ENCODE measurements around the gene KCNAB1.
A peak's percentile ranks its signal among the peaks of the same experiment; 100 is the strongest.

The KCNAB1 gene

DNA sequence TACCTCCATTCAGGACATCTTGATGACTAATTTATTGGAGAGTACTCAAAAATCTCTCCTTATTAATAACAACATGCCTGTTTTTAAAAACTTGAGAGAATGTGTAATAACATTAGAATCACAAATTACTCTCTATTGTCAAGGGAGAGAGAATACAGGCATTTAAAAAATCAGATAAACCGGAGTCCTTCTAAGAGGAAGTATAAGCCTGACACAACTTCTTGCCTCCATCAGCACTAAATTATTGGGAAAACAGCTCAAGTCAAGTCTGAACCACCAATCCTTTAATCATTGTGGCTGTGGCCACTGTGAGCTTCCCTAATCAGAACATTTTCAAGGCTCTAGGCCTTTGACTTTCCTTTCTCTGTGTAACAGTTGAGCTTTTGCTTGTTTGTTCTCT is 396.6 kb downstream of the KCNAB1 start:
- no peak for DNase-seq

DNA sequence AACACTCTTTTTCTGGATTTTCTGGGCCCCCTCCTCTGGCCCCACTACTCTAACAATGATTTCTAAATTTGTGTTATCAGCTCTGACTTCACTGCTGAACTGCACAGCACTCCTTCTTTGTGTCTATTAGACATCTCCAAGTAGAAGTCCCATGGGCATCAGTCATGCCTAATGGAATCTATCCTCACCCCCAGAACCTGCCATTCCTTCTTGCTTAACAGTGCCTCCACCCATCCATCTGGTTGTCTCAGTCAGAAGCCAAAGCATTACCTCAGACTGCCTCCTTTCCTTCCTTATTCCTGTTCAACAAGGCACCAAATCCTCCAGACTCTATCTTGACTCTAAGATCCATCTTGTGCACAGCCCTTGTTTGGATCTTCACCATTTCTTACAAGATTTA is 398.3 kb downstream of the KCNAB1 start:
- DNase-seq = no peak

DNA sequence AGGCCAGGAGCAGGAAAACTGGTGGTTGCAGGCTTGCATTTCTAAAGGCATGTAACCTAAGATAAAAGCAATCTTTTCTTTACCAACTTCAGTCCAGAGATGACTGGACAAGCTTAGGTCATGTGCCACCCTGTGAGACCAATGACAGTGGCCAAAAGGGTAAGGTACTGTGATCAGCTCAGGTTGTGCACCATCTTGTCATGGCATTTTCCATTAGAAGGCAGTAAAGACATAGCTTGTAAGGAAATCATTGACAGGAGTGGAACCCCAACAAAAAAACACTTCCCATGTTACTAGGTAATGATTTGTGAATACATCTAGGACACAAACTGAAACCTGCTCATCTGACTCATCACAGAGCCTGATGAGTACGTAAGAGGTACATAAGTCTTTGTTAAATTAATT is 399.4 kb downstream of the KCNAB1 start:
- no peak for DNase-seq

DNA sequence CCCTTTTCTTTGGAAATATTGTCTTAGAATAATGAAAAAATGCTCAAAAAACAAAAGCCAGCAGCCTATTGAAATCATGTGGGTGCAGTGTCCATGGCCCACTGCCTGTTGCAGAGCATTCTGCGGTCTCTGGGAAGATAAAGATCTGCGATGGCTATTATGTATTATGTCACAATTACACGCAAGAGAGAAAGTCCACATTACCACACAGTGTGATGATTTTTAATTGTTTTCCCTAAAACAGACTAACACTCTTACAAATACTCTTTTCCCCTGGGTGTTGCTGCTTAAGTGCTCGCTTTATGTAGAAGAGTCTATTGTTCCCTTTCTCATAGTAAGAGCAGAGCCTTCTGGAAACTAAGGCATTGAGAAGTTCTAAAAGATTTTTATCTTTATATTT is 402.3 kb downstream of the KCNAB1 start:
- no peak for DNase-seq

DNA sequence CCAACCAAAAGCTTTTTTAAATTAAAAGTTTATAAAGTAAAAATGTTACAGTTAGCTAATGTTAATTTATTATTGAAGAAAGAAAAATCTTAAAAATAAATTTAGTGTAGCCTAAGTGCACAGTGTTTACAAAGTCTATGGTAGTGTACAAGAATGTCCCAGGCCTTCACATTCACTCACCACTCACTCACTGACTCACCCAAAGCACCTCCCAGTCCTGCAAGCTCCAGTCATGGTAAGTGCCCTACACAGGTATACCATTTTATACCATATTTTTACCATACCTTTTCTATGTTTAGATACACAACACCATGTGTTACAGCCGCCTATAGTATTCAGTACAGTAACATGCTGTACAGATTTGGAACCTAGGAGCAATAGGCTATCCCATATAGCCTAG is 405.4 kb downstream of the KCNAB1 start:
- DNase-seq = no peak

DNA sequence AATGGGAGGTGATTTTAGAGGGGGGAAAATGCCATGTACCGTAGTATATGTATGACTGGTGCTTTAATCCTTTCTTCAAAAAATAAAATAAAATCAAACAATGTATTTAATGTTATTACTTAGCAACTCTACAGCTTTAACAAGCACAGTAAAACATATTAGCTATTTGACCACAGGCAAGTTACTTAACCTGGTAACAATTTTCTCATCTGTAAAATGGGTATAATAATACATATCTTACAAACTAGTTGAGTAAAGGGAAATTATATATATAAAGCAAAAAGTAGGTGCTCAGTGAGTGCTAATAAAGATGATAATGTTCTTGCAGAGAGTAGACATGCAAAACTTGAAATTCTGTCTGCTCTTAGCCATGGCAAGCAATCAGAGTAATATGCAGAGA is 406.7 kb downstream of the KCNAB1 start:
- no peak for DNase-seq

DNA sequence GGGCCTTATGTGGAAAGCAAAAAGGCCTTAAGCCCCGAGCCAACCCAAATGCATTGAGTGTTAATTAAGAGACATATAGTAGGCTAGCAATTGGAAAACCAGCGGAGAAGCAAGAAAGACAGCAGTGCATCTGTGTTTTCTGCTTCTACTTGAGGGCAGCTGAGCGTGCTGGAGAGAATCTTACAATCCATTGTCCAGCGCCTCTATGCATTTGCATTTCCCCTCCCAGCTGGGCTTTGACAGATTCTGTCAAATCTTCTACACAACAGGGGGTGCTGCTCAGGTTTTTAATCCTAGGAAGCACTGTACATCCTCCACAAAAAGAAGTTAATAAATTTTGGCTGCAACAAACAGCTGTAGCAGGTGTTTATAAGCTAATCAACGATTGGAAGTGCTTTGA is 410.6 kb downstream of the KCNAB1 start:
- no peak for DNase-seq

DNA sequence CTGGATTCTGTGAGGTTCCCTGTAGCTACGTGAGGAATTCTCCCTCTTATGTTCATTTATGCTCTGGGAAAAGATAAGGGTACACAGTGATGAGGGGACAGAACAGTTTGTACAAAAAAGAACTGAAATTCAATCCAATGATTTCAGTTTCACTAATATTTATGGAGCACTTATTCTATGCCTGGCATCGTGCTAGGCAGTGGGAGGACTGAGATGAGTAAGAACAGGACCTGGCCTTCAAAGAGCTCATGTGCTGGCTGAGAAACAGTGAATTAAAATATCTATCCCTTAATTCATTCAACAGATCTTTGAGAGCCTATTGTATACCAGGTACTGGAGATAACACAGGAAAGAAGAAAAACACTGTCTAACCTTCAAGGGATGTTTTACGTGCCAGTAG is 412.4 kb downstream of the KCNAB1 start:
- no peak for DNase-seq

DNA sequence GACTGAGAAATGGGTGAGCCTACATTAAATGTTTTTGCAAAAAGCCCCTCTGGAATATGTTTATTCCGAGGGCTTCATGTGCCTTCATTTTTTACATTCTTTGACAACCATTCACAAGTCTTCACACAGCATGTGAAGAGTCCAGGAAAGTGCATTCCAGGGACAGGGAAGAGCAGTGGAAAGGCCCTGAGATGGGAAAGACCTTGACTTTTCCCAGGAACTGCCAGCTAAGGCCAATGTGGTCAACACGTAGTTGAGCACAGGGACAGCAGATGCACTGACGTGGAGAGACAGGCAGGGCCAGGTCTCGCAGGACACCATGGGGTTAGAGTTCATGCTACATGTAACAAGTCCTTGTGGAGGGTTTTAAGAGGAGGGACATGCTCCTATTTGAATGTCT is 412.8 kb downstream of the KCNAB1 start:
- no peak for DNase-seq

DNA sequence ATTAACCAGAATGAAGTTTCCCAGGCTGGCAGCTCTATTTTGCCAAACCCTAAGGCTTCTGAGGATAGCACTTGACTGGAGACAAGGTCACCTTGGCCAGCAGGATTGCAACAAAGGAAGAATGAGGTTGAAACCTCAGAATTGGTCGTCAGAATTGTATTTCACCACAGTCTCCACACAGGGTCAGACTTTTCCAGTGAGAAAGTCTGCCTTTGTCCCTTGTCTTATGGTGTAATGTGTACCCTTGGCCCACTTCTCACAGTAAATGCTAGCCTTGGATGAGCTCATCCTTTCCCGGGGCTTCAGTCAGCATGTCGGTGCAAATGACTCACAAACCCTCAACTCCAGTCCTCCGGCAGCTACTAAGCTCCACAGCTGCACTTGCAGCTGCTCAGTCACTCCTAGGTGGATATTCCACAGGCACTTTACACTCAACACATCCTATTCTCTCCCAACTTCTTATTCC is 414.8 kb downstream of the KCNAB1 start:
- DNase-seq = no peak

DNA sequence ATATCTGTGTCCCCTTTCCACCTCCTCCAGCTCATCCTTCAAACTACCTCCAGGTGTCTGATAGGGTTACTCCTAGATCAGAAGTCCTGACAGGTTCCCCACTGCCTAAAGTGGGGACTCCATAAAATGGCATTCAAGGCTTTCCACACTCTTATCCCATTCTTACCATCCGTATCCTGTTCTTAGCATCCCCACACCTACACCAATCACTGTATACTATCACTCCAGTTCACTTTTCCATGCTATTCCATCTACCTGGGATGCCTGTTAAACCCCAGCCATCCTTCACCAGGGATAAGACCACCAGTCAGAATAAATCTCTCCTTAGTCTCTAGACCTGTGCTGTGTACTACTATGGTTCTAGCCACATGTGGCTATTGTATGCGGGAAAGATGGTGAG is 415.4 kb downstream of the KCNAB1 start:
- no peak for DNase-seq

DNA sequence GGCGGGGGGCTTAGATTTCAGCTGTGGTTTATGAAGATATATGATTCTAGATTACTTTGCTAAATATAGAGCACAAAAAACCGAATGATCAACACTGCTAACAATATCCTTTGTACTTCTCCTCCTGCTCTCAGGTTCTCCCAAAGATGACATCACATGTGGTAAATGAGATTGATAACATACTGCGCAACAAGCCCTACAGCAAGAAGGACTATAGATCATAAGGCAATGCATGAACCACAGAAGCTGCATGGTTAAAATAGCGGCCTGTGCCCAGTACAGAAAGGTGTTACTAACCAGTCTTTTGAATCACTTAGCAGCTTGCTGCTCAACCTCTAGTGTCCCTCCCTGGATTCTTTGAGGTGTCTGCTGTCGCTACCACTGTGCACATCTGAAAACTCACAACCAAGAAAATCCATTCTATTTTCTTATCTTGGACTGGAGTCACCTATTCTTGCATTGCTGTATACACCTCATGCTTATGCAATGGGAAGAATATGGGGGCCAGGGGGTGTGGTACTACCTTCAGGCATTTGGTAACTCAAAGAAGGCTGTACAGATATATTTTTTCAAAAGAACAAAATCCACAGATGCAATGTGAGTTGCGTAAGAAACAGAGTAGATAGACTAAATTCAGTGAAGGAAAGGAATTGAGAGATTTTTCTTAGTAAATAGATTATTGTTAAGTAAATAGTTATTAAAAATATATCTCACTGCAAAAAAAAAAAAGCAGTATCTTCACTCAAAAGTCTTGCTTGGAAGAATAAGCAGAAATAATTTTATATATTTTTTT is 416.3 kb downstream of the KCNAB1 start:
- no peak for DNase-seq

DNA sequence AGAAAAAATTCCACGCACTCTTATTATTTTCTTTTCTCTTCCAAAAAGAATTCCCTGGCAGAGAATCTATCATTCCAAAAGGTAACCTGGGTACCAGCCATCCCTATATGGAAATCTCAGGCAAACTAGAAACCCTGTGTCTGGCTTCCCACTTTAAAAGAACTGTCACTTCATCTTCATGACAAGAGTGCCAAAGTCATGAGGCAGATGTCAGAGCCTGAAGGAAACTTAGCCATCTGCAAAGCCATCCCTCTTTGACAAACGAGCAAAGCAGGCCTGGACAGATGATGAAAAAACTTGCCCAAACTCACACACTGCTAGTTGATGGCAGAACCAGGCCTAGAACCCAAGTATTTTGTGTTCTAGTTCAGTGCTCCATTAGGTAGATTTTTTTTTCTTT is 418.7 kb downstream of the KCNAB1 start:
- no peak for DNase-seq

DNA sequence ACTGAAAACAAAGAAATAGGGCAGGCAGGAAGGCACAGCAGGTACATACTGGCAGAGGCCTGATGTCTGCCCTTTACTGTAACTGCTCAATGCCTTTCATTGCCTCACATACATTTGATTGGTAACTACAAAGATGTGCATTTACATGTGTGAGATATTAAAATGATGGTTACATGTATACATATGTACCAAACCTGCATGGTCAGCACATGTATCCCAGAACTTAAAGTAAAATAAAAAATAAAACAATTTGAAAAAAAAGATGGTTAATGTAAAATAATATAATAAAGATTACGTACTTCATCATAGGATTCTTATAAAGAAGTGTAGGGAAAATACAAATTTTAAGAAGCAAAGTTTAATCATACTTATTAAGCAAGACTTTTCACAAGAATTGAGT is 419.4 kb downstream of the KCNAB1 start:
- no peak for DNase-seq

DNA sequence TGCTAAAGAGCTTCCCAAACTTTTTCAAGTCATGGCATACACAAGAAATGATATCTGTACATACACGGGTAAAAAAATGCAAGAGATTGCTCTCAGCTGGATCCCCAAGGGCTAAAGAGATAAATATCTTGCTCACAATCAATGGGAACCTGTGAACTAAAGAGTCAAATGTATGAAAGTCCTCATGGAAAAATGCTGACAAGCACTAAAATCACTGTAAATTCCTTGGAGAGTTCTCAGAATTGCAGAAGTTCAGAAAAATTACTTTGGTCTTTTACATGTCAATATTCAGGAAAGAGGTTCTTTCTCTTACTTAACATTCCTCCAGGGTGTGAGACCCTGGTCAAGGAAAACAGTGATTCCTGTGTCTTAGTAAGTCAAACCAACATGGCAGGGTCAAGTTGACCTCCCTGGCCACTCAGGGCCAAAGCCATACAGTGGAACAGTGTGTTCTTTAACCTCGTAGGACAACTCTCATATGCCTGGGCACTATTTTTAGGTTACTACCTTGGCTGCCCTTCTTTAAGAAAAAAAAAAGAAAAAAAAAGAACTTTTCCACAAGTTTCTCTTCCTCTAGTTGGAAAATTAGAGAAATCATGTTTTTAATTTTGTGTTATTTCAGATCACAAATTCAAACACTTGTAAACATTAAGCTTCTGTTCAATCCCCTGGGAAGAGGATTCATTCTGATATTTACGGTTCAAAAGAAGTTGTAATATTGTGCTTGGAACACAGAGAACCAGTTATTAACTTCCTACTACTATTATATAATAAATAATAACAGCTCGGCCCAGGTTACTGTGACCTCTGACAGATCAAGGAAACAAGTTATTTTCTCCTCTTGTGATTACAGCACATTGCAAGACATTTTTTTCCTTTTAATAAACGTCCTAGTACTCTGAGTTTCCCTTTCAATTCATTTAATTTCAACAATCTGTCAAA is 422.0 kb downstream of the KCNAB1 start:
- DNase-seq = no peak

DNA sequence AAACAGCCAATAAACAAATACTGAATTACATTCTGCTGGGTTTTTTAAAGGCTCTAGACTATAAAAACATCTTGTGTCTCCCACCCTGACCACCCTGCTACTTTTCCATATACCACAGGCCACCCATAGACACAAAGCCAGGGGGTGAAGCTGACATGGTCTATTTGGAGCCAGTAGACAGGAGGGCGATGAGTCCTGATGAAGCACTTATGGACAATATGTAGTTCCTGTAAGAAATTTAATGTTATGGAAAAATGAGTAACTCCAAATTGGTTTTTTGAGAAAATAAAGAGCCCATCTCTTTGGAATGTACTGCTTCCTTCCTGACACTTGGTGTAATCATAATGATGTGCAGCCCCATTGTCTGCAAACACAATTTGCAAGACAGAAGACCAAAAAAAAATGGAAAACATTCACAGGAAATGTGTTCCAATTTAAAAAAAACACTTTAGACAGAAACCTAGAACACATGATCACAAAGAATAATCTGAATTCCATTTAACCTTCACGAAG is 422.7 kb downstream of the KCNAB1 start:
- no peak for DNase-seq

DNA sequence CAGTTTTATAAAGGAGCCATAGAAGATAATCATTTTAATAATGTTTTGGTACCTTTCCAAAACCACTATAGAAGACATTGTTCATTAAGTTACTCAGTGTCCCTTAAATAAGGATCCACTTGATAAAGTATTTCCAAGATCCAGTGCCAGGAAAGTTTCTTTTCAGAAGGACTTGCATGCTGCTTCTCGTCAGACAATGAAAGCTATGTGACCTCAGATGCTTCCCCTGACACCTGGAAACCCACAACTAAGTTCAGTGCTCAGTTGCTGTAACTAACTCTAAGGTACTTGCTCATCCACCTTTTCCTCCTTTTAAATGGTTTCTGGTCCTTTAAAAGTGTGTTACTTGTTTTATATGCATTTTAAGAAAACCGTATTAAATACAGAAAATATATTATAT is 427.3 kb downstream of the KCNAB1 start:
- DNase-seq = no peak

DNA sequence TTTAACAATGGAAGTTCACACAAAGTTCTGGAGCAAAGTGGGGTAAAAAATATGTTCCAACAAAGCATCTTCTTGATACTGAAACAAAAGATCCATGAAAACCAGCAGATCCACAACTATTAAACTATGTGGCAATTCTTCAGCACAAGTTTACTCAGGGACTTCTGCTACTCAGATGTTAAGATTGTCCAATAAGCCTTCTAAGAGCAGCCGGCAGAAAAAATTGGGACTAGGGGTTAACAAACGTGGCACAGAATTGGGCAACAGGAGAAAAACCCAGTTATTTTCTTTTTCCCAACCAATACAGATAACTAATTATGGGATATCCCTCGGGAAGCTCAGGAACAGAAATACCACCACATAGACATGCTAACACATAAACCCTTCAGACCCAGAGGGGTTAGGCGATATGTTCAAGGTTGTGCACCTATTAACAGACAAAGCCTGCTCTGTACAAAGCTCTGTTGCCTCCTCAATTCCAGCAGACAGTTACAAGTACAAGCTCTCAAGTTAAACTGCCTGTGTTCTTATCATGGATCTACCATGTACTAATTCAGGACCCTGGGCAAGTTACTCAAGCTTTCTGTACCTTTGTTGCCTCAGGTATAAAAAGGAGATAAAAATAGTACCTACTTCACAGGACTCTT is 427.8 kb downstream of the KCNAB1 start:
- no peak for DNase-seq

DNA sequence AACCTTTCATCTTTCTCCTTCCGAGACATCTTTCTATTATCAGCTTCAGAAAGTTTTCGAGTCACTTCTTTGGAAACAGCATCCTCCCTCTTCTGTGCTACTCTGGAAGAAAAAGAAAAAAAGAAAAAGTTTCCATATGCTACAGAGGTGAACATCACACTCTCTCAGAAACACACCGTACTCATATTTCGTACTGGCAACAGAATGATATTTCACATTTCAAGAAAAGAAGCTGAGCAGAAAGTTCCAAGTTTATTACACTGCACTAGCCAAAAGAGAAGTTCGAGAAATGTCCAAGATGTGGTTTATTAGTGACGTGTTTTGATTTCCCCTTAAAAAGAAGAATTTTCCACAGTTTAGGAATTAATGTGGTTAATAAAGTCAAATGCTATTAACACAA is 428.5 kb downstream of the KCNAB1 start:
- DNase-seq = no peak

DNA sequence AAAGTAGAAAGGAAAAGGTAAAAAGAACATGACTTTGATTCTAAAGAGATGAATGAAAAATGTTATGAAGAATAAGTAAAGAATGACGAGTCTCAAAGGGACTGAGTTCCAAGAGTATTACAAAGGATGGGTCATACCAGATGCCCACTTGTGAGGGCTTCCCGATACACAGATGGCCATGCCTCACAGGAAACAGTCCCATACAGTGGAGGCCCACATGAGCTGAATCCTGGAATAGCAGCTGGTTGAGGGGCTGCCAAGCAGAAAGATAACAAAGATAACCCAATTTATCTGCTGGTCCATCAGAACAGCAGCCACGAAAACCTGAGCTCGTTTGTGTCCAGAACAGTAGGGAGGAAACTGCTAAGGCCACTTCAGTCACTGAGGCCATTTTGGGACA is 430.9 kb downstream of the KCNAB1 start:
- DNase-seq = no peak

DNA sequence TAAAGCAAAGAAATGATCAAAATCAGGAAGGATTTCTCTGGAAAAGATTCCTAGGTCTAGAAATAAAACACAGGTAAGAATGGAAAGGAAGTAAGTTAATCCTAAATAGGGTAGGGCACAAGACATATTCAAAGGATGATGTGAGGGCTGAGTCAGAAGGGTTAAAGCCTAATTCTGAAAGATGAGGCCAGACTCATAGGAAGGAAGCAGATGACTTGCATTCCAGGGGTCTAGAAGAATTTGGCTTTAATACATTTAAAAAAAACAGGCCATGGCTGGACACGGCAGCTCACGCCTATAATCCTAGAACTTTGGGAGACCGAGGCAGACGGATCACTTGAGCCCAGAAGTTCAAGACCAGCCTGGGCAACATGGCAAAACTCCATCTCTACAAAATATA is 431.4 kb downstream of the KCNAB1 start:
- DNase-seq = no peak

DNA sequence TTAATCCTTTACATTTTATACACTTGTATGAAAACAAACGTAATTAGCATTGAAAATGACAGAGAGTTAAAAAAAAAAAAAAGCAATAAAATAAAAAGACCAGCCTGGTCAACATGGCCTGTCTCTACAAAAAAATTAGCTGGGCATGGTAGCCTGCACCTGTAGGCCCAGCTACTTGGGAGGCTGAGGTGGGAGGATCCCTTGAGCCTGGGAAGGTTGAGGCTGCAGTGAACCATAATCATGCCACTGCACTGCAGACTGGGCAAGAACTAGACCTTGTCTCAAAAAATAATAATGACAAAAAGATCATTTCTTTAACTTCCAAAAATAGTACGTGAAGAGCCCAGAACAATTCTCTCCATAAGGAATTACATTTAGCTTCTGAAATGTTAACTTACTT is 432.6 kb downstream of the KCNAB1 start:
- DNase-seq = no peak

DNA sequence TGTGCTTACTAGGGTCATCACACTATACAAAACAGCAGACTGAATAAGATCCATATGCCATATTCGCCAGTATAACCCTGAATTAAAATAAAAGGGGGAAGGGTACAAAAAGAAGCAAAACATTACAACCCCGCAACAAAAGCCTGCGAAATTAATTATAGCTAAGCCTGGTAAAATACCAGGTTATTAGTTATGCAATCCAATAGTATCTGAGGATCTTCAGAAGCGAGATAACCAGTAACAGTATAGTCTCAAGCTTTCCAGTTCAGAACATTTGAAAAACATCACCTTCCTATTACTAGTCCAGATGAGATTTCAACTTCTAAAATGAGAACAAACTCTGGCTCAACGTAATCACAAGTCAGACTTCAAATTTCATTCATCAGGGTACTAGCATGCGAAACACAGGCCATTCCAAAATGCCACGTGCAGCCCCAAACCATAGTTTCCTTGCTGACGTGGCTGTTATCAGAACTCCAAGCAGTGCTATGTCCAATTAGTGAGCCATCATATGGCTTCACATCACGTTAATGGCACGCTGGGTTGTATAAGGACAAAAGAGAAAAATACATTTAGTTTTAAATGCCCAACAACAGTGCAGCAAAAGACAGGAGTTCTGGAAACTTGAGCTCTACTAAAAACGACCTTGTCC is 433.5 kb downstream of the KCNAB1 start:
- DNase-seq = peak; percentile 21
